KMS-11 (cell line): ENCODE results near the gene LRRK1.

Source experiments
- H2AFZ ChIP-seq: fragments of 200-600 bp; sonication (generic); 2 replicates; pipeline ENCODE4 v1.6.1; 2016; ENCODE audit warnings: antibody characterized with exemption, mixed run types, low read depth
- H3K27ac ChIP-seq: fragments of 200-600 bp; sonication (generic); 2 replicates; pipeline ENCODE4 v1.6.1; 2016; ENCODE audit warnings: mild to moderate bottlenecking, mixed run types
- H3K27me3 ChIP-seq: fragments of 200-600 bp; sonication (generic); 2 replicates; pipeline ENCODE4 v1.6.1; 2017; ENCODE audit warnings: mild to moderate bottlenecking, low read depth, mixed run types, moderate library complexity; ENCODE audit not compliant: insufficient read depth
- H3K36me3 ChIP-seq: fragments of 200-600 bp; sonication (generic); 2 replicates; pipeline ENCODE4 v1.6.1; 2017; ENCODE audit warnings: mild to moderate bottlenecking, mixed run types; ENCODE audit not compliant: insufficient read depth
- H3K4me1 ChIP-seq: fragments of 200-600 bp; sonication (generic); 2 replicates; pipeline ENCODE4 v1.6.1; 2016; ENCODE audit warnings: mild to moderate bottlenecking, low read depth, mixed run types; ENCODE audit not compliant: poor library complexity, severe bottlenecking
- H3K4me2 ChIP-seq: fragments of 200-600 bp; sonication (generic); 2 replicates; pipeline ENCODE4 v1.7.0; 2016; ENCODE audit warnings: mild to moderate bottlenecking, mixed run types
- H3K4me3 ChIP-seq: fragments of 200-600 bp; sonication (generic); IDR thresholded peaks from 2 replicates; pipeline ENCODE4 v1.6.1; 2017; ENCODE audit warnings: low read depth, low read length, mixed read lengths; ENCODE audit not compliant: insufficient read depth
- H3K79me2 ChIP-seq: fragments of 200-600 bp; sonication (generic); 2 replicates; pipeline ENCODE4 v1.6.1; 2016; ENCODE audit warnings: low read depth, mixed run types; ENCODE audit not compliant: insufficient read depth
- H3K9ac ChIP-seq: fragments of 200-600 bp; sonication (generic); 2 replicates; pipeline ENCODE4 v1.6.1; 2016; ENCODE audit warnings: mild to moderate bottlenecking, mixed run types
- H4K20me1 ChIP-seq: fragments of 200-600 bp; sonication (generic); 2 replicates; pipeline ENCODE4 v1.6.1; 2016; ENCODE audit warnings: mild to moderate bottlenecking, mixed run types; ENCODE audit not compliant: insufficient read depth
- TF ChIP-seq, protein P1 (sequence below): fragments of 200-600 bp; sonication (generic); conservative IDR thresholded peaks from 2 replicates; pipeline ENCODE4 v1.6.1; 2017; ENCODE audit warnings: low read depth, mild to moderate bottlenecking, antibody characterized with exemption, low read length, moderate library complexity, mixed read lengths

Gene LRRK1

DNA sequence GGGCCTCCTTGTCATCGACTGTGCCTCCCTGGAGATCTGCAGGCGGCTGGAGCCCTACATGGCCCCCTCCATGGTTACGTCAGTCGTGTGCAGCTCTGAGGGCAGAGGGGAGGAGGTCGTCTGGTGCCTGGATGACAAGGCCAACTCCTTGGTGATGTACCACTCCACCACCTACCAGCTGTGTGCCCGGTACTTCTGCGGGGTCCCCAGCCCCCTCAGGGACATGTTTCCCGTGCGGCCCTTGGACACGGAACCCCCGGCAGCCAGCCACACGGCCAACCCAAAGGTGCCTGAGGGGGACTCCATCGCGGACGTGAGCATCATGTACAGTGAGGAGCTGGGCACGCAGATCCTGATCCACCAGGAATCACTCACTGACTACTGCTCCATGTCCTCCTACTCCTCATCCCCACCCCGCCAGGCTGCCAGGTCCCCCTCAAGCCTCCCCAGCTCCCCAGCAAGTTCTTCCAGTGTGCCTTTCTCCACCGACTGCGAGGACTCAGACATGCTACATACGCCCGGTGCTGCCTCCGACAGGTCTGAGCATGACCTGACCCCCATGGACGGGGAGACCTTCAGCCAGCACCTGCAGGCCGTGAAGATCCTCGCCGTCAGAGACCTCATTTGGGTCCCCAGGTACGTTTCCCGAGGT, 146.5 kb downstream of the LRRK1 start:
- H3K4me2 ChIP-seq, result no peak overlapping the region
- H3K27me3 ChIP-seq, result no peaks in the 10 kb centered on the region
- TF ChIP-seq, protein P1, sequence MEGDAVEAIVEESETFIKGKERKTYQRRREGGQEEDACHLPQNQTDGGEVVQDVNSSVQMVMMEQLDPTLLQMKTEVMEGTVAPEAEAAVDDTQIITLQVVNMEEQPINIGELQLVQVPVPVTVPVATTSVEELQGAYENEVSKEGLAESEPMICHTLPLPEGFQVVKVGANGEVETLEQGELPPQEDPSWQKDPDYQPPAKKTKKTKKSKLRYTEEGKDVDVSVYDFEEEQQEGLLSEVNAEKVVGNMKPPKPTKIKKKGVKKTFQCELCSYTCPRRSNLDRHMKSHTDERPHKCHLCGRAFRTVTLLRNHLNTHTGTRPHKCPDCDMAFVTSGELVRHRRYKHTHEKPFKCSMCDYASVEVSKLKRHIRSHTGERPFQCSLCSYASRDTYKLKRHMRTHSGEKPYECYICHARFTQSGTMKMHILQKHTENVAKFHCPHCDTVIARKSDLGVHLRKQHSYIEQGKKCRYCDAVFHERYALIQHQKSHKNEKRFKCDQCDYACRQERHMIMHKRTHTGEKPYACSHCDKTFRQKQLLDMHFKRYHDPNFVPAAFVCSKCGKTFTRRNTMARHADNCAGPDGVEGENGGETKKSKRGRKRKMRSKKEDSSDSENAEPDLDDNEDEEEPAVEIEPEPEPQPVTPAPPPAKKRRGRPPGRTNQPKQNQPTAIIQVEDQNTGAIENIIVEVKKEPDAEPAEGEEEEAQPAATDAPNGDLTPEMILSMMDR, result no peak
- no peaks in the 10 kb centered on the region for H3K79me2 ChIP-seq
- no peaks in the 10 kb centered on the region for H3K4me1 ChIP-seq
- H4K20me1 ChIP-seq, result no peaks in the 10 kb centered on the region
- H3K4me3 ChIP-seq, result no peak overlapping the region
- H3K36me3 ChIP-seq, result no peaks in the 10 kb centered on the region
- no peak overlapping the region for H3K9ac ChIP-seq
- H3K27ac ChIP-seq, result no peak overlapping the region
- no peak overlapping the region for H2AFZ ChIP-seq

DNA sequence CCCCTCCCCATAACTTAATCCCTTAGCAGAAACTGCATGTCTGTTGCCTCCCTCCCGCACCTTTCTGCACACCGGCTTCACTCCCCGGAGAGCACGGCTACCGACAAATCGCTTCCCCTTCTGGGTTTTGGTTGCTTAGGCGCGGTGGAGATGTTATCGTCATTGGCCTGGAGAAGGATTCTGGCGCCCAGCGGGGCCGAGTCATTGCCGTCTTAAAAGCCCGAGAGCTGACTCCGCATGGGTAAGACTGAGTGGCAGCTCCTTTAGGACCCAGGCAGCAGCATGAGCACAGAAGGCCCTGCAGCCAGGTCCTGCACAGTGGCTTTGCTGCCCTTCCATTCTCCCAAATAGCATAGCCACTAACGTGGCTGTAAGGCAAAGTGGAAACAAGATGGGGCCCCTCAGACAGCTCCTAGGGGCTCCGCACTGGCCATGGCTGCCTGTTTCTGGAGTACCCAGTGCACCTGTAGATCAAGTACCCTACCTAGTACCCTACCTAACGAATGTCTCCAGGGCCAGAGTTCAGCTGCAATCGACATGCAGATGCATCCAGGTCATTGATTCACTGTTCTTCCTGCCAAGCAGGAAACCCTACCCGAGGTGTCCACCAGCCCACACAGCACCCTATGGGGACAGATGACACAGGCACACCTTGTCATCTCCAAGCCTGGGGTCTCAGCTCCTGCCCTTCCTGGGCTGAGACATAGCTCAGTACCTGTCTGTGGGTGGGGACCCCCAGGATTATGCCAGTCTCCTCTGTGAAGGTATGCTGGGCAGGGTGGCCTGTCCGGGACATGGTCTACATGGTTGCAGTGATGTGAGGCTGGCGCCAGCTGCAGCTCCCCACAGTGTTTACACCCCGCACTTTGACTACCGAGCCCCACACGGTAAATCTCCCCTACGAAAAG, 147.6 kb downstream of the LRRK1 start:
- Histone ChIP-seq H3K4me2 (no peak overlapping the region), H3K4me1 (no peaks in the 10 kb centered on the region), H3K79me2 (no peaks in the 10 kb centered on the region), H4K20me1 (no peaks in the 10 kb centered on the region), H3K27ac (no peak overlapping the region), H3K4me3 (no peak overlapping the region), H3K36me3 (no peaks in the 10 kb centered on the region), H3K27me3 (no peaks in the 10 kb centered on the region), H2AFZ (no peak overlapping the region), H3K9ac (no peak overlapping the region)
- TF ChIP-seq, protein P1, result no peak

DNA sequence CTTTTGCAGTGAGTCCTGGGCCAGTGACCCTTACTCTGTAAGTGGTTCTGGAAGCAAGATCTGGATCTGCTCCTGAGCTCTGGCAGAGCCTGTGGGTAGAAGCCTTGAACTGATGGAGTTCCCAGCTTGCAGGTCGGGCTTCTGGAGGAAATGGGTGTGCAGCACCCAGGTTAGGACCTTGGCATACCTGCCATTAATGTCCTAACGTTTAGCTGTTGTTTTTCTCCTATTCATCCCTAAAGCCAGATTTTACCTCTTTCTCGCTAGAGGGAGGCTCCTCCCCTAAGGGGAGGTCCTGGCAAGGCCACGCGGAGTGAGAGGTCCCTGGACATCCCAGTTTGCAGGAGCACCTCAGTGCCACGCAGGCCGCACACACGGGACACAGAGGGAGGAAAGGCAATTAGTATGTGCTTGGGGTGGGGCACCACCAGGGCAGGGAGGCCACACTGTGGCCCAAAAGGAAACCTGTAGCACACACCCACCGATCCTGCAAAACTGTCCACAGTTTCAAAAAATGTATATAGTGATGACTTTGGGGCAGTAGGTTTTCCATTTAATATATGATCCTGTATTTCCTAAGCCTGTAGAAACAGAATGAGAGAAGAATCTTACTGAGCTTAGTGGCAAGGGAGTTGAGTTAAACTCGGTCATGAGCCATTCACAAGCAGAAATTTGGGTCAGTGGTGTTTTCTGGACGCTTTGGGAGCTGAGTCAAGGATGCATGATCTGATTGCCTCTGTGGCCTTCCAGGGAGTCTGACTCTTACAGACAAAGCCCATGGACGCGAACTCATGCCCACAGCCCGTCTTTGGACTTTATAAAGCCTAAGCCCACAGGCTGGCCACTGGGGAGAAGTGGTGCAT, 148.7 kb downstream of the LRRK1 start:
- H2AFZ ChIP-seq, result no peak overlapping the region
- H3K27ac ChIP-seq, result no peak overlapping the region
- no peaks in the 10 kb centered on the region for H3K27me3 ChIP-seq
- no peaks in the 10 kb centered on the region for H3K36me3 ChIP-seq
- H4K20me1 ChIP-seq, result no peaks in the 10 kb centered on the region
- no peak overlapping the region for H3K9ac ChIP-seq
- H3K4me2 ChIP-seq, result no peak overlapping the region
- H3K79me2 ChIP-seq, result no peaks in the 10 kb centered on the region
- no peak overlapping the region for H3K4me3 ChIP-seq
- TF ChIP-seq, protein P1, result no peak
- H3K4me1 ChIP-seq, result no peaks in the 10 kb centered on the region

DNA sequence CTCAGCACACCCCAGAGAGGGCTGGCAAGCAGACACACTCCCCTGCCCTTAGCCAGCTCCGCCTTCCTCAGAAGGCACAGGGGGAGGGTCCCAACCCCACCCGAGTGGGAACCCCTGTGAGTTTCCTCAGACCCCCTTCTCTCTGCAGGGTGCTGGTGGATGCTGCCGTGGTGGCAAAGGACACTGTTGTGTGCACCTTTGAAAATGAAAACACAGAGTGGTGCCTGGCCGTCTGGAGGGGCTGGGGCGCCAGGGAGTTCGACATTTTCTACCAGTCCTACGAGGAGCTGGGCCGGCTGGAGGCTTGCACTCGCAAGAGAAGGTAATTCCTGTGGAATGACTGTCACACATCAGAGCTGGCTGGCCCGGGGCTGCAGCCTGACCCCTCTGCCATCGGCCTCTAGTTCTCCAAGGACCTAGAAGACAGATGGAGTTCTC, 149.4 kb downstream of the LRRK1 start:
- Histone ChIP-seq H3K4me1 (no peaks in the 10 kb centered on the region), H4K20me1 (no peaks in the 10 kb centered on the region), H3K4me2 (no peak overlapping the region), H3K36me3 (no peaks in the 10 kb centered on the region), H2AFZ (no peak overlapping the region), H3K79me2 (no peaks in the 10 kb centered on the region), H3K27ac (no peak overlapping the region), H3K4me3 (no peak overlapping the region), H3K27me3 (no peaks in the 10 kb centered on the region), H3K9ac (no peak overlapping the region)
- TF ChIP-seq, protein P1, result no peak
